Retinal pigment epithelial cell (primary cell): ENCODE measurements around the gene GPR143.
"Not testable (repeated sequence)": the region's sequence is repeated elsewhere in the genome, so short reads cannot be mapped to it uniquely, and the experiment has no call there.

ENCODE experiments used
- DNase-seq: peaks from one replicate; pipeline ENCODE4 v3.0.0-alpha.2; 2010; ENCODE audit warnings: low read depth
- H3K4me3 ChIP-seq: 2 replicates; pipeline ENCODE4 v1.5.1; 2011; ENCODE audit warnings: mild to moderate bottlenecking, low read length, control low read depth, moderate library complexity
- CTCF ChIP-seq: conservative IDR thresholded peaks from 2 replicates; pipeline ENCODE4 v1.5.1; 2011; ENCODE audit warnings: low read depth, low read length, control low read depth, inconsistent platforms

The GPR143 gene

DNA sequence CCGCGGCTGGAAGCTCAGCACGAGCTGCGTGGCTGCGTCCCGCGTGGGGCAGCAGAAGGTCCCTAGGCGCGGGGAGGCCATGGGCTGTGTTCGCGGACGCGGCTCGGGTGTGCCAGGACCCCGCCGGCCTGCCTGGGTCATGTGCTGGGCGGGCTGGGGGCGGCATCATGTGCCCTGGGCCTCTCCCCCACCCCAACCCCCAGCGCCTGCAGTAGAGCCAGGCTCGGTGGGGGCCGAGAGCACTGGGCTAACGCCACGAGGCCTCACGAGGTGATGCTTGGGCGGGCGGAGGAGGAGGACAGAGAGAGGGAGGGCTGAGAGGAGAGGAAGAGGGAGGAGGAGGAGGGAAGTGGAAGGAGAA lies at the start of gene GPR143:
GPR143 (minus strand) TSS at position 111 of the 361 bp plus-strand sequence; CDS start at position 81, 30 bp downstream.
- no peak for TF ChIP-seq CTCF
- H3K4me3 ChIP-seq, result peak within 1 kb of the TSS; percentile 72
- DNase-seq, result peak; percentile 51

- not testable (repeated sequence) for H3K4me3 ChIP-seq, DNase-seq
Measured at GRCh38 chrX:9811086-9811485, 45.4 kb upstream of the GPR143 start.

GRCh38 chrX:9809876-9810275 lies 44.2 kb upstream of the GPR143 start:
- DNase-seq, H3K4me3 ChIP-seq: not testable (repeated sequence)

DNA sequence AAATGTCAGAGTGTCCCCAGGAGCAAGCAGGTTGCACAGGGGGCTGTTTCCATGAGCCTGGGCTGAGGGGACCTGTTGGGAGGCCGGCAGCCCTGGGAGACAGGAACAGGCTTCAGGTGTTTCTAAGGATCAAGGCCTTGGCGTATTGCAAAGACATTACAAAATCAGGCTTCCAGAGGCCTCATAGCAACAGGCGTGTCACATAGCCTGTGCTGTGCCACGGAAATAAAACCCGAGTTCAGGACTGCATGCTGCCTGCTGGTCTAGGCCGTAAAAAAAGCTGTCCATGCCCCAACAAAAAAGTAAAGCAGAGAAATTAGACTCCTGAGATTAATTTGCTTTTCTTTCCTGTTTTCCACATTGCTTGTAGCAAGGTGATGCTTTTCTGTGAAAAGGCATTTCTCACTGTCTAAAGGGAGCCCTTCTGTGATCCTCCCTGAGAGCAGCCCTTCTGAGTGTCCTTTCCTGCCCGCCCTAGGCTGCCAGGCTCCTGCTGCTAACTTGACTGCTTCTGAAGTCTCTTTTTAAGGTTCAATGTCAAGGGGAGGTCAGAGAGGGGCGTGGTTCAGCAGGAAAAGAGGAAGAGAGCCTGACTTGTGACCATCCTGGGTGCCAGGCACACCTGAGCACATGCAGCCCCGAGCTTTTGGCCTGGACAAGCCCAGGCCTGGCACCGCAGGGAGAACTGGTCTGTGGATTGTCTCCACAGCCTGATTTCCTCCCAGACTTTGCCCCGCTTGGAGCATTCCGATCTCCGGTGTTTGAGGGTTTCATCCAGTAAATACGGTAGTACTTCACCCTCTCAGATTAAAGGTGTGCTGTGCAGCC lies 41.9 kb upstream of the GPR143 start:
- no peak for TF ChIP-seq CTCF
- no peak overlapping the region for H3K4me3 ChIP-seq

DNA sequence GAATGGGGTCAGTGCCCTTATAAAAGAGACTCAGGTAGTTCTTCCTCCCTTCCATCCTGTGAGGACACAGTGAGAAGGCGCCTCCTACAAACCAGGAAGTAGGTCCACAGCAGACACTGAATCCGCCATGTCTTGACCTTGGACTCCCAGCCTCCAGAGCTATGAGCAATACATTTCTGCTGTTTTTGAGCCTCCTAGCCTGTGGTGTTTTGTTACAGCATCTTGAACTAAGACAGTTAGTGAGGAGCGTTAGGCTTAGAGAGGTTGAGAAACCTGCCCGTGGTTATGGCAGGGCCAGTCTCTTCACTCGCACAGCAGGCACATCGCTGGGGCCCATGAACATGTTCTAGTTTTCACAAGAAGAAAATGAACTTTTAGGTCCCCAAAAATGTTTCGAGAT lies 40.3 kb upstream of the GPR143 start:
- DNase-seq, result no peak
- H3K4me3 ChIP-seq, result no peak overlapping the region
- no peak for TF ChIP-seq CTCF

More for the DNA sequence above, 41.9 kb upstream of the GPR143 start:
- no peak for DNase-seq

- H3K4me3 ChIP-seq, result no peak overlapping the region
- DNase-seq, result no peak
- no peak for TF ChIP-seq CTCF
Measured at GRCh38 chrX:9804444-9804843, 38.8 kb upstream of the GPR143 start.

DNA sequence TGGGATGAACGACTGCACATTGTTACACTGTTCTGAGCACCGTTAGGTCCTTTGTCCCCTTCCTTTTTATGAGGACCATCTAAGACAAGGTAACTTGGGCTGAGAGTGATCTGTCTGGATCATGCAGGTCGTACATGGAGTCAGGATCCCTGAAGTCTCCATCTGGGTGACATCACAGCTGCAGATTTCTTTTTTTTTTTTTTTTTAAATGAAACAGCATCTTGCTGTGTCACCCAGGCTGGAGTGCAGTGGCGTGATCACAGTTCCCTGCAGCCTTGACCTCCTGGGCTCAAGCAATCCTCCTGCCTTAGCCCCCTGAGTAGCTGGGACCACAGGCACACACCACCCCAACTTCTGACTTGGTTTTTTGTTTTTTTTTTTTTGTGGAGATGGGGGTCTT lies 37.1 kb upstream of the GPR143 start:
- no peak for TF ChIP-seq CTCF
- no peak for DNase-seq
- H3K4me3 ChIP-seq, result no peak overlapping the region
